Stimulated activated CD4-positive, alpha-beta T cell treated with anti-CD3 and anti-CD28 coated beads, Interleukin-4, amount 100 ng/mL, for 4 hours (primary cell): Measurements from ENCODE around the gene HNRNPU.

Experiments
- DNase-seq, 2 experiments: peaks; one replicate each; pipeline ENCODE4 v3.0.0-alpha.2; 2020

Gene HNRNPU

DNA sequence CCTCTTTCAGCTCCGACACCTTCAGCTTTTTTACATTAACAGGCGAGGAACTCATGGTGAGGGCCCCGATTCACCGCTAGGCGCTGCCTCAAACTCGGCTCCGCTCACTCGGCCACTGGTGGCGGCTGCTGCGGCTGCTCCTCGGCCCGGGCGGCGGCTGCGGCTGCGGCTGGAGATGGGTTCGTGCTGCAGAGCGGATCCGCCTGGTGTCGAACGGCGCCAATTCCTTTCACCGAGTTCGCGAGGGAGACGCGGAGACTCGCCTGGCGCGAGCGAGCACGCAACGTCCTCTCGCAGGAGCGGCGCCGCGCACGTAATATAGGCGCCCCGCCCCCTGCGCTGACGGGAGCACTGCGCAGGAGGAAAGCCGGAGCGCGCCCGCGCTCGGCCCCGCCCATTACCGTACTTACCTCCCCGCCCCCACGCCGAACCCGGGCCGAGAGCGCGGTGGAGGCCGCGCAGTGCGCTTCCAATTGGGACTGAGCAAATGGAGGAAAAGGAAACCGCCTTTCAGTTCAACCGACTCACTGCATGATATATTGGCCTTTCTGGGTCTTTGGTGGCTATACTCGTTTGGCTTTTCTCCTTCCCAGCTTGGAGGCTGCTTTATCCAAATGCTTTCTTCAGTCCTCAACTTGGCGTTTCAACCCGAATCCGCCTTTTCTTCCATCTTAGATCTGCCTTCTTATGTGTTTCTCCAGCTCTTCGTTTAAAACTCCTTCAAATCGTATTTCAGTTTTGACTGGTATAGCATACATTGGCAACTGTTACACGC, at the start of gene HNRNPU:
Gene HNRNPU, minus strand, starts transcription at position 291 of the 775 bp plus-strand sequence. Its CDS starts 236 bp downstream, at position 55.
- DNase-seq: peak; percentile 95 to 97

DNA sequence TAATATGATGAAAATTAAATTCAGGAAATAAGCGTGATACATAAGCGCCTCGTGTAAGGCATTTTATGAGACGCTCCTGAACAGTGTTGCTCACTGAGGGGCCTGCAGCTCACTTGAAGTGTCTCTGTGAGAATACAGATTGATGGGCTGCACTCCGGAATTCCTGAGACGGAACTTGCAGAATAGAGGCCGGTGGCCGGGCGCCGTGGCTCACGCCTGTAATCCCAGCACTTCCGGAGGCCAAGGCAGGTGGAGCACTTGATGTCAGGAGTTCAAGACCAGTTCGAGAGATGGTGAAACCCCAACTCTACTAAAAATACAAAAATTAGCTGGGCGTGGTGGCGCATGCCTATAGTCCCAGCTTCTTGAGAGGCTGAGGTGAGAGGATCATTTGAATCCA, 49.5 kb upstream of the HNRNPU start:
- no peak for DNase-seq

GRCh38 chr1:244904119-244904518, 39.8 kb upstream of the HNRNPU start:
- DNase-seq: no peak

DNA sequence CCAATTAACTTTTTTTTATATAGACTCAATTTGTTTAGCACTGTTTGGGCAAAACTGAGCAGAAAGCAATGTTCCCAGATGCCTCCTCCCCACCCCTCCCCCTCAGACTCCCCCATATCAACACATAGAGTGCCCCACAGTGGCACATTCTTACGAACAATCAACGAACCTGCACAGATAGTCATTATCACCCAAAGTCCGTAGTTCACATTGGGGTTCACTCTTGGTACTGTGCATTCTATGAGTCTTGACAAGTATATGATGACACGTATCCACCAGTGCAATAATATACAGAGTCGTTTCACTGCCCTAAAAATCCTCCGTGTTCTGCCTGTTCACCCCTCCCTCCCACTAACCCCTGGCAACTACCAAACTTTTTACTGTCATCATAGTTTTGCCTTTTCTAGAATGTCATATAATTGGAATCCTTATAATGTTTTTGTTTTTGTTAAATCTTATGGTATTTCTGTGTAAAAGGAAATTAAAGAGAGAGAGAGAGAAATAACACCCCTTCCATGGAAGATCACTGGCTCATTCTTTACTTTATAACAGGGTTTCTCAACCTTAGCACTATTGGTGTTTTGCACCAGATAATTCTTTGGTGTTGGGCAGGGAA, 37.2 kb upstream of the HNRNPU start:
- no peak for DNase-seq

DNA sequence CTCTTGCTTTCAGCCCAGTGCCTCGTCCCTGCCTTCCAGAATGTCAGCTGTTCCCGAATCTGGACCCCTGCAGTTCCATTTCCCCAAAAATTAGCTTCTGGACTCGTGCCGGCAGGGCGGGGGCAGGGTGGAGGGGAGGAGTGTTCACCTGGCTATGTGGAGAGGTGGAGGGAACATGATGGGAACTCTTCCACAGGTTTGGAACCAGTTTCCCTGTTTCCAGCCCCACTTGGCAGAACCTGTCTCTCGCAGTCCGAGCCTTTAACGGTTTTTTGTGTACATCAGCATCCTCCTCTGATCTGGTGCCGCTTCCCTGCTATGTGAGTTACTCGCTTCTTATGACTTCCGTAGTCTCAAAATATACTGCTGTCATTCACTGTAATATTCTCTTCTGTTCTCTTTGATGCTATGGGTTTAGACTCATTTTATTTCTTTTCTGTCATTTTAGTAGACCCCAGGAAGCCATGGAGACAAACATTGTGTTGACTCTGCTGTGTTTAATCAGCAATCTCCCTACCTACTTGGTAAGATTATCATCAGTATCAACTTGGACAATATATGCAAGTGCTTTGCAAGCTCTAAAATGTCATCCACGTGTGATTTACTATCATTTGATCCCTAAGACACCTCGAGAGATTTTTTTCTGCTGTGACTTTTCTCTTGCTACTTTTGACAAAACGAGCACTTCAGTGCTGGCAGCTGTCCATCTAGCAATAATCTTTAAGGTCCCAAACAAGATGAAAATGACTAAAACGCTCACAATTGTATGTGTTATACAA, 33.3 kb upstream of the HNRNPU start:
- no peak for DNase-seq

DNA sequence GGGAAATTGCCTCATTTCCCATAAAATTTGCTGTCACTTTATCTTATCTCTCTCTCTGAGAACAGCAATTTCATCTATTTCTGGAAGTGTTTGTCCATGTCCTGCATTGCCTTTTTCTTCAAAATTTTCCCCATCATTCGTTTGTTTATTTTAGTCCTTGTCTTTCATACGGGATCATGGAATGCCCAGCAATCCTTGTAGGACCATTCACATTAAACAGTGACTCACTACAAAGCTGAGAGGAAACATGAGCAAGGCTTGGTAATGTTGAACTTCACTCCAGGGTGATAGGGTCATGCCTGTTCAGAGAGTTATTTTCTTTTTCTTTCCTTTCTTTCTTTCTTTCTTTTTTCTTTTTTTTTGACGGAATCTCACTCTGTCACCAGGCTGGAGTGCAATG, 32.2 kb upstream of the HNRNPU start:
- no peak for DNase-seq

- DNase-seq: no peak
Measured at GRCh38 chr1:244893836-244894235, 29.5 kb upstream of the HNRNPU start.

- DNase-seq: no peak
Measured at GRCh38 chr1:244887281-244887680, 22.9 kb upstream of the HNRNPU start.

DNA sequence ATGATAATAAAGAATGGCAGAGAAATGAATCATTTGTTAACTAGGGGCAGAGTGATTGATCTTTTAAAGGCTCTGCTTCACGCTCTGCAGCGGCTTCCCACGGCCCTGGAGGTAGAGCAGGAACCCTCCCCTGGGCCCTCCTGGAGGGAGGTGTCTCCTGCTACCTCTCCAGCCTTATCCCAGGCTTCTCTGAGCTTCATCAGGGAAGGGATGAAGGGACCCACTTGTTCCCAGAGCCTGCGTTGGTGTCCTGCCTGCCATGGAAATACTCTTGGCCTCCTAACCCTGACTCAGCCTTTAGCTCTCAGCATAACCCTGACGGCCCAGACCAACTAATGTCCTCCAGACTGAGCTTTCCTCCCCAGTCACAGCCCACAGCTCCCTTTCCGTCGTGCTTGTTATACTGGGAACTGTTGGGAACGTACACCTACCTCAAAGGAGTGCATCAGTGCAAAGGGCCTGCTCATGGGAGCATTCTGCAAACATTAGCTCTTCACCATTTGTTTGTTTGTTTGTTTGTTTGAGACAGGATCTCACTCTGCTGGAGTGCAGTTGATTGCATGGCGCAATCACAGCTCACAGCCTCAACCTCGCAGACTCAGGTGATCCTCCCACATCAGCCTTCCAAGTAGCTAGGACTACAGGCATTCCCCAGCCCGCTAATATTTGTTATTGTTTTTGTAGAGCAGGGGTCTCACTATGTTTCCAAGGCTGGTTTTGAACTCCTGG, 17.4 kb upstream of the HNRNPU start:
- DNase-seq: no peak

DNA sequence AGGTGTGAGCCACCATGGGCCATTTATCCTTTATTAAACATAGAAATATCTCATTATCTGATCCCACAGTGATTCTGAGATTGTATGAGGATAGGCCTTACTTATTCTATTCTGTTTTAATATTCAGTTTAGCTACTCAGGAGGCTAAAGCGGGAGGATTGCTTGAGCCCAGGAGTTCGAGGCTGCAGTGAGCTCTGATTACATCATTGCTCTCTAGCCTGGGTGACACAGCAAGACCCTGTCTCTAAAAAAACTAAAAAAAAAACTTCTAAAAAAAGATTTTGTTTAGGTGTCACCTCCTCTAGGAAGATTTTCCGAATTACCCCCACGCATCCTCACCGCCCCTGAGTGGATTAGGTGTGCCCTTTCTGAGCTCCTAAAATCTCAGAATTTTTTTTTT, 14.3 kb upstream of the HNRNPU start:
- no peak for DNase-seq

GRCh38 chr1:244876228-244876910, 12.0 kb upstream of the HNRNPU start:
- no peak for DNase-seq

GRCh38 chr1:244874974-244875579, 10.7 kb upstream of the HNRNPU start:
- DNase-seq: no peak

DNA sequence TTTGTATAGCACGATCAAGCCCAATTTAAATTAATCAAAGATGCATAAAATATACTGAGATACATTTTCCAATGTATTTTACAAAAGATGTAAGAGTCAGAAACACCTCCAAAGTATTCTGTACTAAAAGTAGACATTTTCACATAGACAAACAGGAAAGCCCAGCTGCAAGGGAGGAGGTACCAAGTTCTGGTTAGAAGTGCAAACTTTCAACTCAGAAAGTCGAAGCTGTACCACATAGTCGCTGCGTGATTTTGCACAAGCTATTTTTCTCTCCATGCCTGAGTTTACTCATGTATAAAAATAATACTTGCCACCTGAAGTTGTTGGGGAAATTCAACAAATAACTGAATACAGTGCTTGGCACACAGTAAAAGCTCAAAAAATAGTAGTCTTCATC, 5.6 kb upstream of the HNRNPU start:
- no peak for DNase-seq

DNA sequence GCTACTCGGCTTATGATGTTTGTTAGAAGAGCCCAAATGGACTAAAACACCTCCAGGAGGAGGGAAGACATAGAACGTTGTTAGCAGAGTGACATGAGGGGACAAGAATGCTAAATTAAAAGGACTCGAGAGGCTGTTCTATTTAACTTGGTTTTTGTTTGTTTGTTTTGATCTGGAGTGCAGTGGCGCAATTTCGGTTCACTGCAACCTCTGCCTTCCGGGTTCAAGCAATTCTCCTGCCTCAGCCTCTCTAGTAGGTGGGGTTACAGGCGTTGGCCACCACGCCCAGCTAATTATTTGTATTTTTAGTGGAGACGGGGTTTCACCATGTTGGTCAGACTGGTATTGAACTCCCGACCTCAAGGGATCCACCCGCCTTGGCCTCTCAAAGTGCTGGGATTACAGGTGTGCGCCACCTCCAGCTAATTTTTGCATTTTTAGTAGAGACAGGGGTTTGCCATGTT, 5.1 kb upstream of the HNRNPU start:
- no peak for DNase-seq

DNA sequence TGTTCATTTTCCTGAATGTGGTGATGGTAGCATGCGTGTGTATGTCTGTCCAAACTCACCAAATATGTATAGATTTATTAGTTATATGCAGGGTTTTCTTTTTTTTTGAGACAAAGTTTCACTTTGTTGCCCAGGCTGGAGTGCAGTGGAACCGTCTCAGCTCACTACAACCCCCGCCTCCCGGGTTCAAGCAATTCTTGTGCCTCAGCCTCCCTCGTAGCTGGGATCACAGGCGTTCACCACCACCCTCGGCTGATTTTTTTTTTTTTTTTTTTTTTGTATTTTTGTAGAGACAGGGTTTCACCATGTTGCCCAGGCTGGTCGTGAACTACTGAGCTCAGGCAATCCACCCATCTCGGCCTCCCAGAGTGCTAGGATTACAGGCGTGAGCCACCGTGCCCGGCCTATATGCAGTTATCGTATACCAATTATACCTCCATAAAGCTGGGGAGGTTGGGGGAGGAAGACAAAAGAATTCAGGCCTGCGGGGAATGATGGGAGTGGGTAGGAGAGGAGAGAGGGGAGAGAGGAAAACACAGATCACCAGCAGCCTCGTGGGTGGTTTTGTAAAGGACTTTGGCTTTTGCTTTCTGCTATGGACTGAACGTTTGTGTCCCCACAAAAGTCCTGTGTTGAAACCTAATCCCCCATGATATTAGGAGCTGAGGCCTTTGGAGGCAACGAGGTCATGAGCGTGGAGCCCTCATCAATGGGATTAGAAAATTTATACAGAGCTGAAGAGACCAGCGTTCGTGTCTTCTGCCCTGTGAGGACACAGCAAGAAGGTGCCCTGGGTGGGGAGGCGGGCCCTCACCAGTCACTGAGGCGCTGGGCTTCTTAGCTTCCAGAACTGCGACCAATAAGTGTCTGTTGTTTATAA, 4.4 kb upstream of the HNRNPU start:
- no peak for DNase-seq

DNA sequence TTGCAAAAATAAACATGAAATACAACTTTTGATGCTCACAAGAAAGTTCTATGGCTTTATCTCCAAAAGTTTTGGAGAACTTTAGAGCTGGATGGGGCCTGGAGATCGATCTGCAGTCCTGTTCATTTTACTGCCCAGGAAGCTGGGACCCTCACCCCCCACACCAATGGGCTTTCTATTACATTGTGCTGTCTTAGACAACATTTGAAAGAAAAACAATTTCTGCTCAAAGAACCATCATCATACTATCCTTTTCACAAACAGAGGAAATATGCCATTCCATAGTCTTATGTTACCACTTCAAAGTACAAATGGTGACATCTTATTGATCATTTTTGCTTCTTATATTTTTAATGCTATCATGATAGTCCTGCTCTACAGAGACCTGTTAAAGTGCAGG, 2.0 kb upstream of the HNRNPU start:
- no peak for DNase-seq

- no peak for DNase-seq
Measured at GRCh38 chr1:244865820-244866219, 1.5 kb upstream of the HNRNPU start.

GRCh38 chr1:244865028-244865371, 657 bp upstream of the HNRNPU start:
- DNase-seq: peak; percentile 9 to 17

GRCh38 chr1:244863491-244864252, 671 bp downstream of the HNRNPU start:
- peak; percentile 41 to 42 for DNase-seq
